NK-92 (cell line): ENCODE results near the gene DYNC2H1.

Source experiments
- DNase-seq: peaks from one replicate; lab custom pipeline; 2025; ENCODE audit not compliant: unreplicated experiment; lab: John Stamatoyannopoulos, UW

The DYNC2H1 gene

GRCh38 chr11:103529181-103529684 is 420.0 kb downstream of the DYNC2H1 start:
- DNase-seq, result no peak
